ENCODE results near the gene CDH23.

CDH23 gene

DNA sequence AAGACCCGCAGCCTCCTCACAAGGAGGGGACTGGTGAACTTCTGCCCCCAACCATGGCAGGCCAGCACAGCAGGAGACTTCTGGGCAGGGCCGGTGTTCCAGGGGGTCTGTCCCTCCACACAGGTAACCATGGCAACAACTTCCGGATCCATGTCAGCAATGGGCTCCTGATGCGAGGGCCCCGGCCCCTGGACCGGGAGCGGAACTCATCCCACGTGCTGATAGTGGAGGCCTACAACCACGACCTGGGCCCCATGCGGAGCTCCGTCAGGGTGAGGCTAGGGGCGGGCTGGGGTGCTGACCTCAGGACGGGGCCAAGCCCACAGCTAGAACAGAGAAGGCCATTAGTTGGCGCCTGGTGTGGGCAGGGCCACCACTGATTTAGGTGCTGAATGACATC is 328.5 kb downstream of the CDH23 start:
- no peak for DNase-seq (ENCODE audit: low read depth)

DNA sequence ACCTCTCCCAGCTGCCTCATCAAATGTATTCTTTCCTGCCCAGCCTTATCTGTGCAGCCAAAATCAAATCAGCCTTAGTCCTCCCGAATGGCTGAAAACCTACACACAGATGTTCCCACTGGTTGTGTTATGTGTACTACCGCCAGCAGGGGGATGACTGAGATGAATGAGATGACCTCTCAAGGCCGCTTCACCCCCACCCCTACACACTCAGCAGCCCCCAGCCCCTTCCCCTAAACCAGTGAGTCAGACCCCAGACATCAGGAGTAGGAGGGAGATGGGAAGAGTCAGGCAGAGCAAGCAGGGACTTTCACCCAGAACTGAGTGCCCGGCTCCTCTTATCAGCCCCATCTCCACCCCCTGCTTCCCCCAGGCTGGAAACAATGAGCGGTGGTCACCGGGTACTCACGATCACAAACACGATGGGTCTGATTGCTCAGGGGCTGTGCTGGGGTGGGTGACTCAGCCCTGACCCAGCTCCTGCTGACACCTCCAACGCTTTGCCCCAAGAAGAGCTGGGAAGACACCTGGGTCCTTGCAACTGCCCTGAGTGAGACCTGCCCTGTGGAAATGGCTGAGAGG is 329.4 kb downstream of the CDH23 start:
- peak; percentile 68 for DNase-seq (ENCODE audit: low read depth)

DNA sequence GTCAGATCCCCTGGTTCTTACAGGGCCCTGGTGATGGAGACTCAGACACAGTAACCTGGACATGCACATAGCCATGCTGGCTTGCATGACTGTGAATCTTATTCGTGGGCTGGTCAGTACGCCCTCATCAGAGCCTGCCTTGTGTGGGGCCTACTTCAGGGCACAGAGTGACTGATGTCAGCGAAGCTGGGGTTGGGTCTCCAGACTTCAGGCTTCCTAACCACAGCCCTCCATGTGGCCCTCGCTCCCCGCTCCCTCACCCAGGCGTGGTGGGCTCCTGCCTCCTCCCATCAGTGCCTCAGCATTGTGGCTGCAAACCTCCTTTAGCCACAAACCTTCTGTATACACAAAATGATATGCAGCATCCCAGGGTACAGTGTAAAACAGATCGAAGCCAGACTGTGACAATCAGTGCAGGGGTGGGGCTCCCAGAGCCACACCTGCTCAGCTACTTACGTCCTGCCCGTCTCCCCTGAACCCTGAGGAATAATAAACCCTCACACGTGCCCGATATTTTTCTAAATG is 329.9 kb downstream of the CDH23 start:
- DNase-seq (ENCODE audit: low read depth): peak; percentile 44

DNA sequence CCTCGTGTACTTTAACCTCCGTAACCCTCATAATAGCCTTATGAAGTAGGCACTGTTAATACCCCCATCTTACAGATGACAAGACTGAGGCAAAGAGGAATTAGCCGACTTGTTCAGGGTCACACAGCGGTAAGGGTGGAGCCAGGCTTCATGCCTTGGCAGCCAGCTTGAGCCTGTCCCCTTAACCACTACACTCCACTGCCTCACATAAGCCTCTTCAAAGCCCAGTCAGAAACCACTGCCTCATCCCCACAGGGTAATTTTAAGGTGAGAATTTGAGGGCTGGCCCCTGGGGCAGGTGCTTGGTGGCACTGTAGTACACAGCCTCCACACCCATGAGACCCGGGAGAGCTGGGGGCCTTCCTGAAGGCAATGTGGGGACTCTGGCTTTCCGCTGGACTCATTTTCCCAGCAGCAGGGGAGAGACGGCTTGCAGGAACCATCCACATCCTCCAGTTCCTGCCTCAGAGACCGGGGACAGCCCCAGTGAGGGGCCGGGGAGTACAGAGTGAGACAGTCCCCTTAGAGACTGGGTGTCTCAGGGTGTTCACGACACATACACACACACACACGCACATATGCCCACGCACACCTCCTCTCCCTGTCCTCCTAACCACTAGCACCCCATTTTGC is 330.5 kb downstream of the CDH23 start:
- DNase-seq (ENCODE audit: low read depth): no peak

DNA sequence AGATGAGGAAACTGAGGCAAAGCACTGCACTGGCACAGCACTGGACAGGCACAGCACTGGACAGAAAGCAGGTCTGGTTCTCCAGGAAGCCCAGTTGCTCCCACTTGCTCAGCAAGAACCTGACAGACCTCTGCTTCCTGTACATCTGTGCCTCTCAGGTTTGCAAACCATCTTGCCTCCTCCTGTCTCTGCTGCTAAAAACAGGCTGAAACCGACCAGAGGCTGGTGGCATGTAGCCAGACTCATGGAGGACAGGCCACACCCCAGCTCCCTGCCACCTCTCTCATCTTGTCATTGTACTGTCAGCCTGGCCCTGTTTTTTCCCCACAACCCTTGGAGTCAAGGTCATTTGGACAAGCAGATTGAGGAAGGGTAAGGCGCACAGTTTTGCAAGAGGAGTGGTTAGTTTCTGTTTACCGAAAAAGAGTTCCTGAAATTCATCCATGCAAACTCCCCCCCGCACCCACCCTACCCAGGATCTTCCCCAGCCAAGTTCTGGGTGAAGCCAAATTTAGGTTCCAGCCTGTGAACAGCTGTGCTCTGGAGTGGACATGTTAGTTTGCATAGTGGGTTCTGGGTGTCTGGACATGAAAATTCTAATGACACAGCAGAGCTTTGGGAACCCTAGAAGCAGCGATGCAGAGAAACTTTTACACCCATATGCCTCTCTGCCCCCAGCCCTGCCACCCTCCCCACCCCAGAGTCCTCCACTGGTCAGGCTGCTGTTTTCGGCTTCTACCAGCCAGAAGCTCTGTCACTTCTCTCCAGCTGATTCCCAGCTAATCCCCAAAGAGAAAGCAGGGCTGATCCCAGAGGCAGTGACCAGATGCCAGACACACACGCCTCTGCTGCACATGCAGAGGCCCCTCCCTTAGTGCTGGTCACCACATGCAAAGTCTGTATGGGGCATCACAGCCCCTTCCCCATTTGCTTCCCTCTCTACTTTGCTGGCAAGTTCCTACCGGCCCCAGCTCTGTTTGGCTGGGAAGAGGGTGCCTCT is 331.3 kb downstream of the CDH23 start:
- DNase-seq (ENCODE audit: low read depth): no peak

DNA sequence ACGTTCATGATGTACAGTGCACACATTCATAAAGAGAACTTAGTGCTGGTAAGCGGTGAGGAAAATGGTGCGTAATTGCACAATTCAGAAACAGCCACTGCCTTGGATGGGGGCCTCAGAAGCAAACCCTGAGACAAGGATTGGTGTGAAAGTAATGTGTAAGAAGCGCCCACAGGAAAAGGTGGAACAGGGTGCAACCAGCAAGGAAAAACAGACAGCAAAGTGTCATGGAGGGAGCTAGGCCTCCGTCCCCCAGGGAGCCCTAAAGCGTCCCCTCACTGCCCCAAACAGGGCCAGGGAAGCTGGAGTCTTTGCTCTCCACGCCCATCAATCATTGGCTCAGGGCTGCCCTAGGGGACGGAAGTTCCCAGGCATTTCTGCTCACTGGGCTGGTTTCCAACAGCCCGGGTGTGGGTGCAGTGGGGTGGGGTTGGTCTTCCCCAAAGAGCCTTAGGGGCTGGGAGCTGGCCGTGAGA is 332.5 kb downstream of the CDH23 start:
- DNase-seq (ENCODE audit: low read depth): no peak

DNA sequence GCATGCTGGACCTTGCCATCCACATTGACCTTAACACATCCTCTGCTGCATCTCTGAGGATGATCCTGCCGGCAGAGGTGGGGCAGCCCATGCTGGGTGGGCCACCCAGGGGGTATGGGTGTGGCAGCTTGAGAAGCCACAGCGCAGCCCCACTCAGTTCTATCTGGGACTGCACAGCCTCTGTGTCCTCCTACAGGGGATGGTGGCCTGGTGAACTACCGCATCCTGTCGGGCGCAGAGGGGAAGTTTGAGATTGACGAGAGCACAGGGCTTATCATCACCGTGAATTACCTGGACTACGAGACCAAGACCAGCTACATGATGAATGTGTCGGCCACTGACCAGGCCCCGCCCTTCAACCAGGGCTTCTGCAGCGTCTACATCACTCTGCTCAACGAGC is 335.1 kb downstream of the CDH23 start:
- no peak for DNase-seq (ENCODE audit: low read depth)

DNA sequence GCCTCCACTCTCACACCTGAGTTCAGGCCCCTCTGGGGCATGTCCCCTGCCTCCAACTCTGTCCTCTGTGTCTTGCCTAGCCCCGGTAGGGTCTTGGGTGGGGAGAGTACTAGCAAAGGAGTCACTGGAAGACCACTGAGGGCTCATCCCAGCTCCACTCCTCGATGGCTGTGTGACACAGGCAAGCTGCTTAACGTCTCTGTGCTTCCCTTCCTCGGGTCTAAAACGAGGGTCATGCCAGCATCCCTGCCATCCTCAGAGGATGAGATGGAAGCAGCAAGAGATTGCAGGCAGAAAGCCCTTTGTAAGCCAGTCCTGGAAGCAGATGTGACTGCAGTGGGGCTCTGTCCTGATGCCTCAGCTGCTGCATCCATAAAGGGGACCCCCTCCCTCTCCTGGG is 338.1 kb downstream of the CDH23 start:
- DNase-seq (ENCODE audit: low read depth): no peak

DNA sequence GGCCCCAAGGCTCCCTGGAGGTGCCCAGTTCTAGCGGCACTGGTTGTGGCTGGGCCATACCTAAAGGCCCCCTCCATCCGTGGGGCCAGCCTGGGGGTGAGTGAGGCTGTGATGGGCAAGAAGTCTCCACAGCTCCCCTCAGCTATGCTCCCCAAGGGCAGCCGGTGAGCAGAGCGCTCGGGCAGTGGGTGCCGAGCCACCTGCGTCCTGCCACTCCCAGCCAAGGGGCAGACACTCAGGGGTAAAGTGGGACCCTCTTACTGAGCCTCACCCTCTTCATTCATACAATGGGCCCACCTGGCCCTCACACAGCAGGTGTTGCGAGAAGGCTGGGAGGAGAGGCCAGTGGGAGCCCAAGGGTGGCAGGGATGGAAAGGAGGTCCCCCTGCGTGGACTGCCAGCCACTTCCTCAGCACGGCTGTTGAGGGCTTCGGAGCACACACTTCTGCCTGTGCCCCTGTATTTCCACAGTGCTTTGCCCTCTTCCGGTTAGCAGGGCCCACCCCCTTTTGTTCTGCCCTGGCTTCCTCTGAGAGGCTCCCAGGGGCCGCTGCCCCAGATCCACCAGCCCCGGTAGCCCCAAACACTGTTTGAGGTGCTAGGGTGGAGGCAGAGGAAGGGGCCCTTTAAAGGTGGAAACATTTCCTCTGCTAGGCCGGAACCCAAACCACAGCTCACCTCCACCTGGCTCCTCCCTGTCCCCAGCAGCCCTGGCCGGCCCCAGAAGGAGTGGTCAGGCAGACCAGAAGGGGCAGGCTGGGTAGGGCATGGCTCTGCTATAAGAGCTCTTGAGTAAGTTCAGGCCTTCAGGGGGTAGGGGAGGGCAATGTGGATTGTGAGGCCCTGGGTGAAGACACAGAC is 339.2 kb downstream of the CDH23 start:
- peak; percentile 42 for DNase-seq (ENCODE audit: low read depth)

DNA sequence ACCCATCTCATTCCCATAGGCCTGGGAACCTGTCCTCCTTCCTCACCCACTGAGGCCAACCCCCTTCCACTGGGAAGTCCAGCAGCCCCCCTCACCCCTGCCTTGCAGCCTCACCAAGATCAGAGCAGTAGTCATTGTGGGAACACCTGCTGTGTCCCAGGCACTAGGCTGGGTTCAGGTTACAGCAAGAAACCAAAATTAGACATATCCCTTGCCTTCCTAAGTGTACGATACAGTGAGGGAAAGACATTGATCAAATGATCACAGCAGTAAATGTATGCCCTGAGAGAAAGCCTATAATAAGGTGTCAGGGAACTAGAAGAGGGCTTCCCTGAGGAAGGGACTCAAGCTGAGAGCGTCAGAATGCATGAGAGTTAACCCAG is 339.8 kb downstream of the CDH23 start:
- DNase-seq (ENCODE audit: low read depth): no peak

DNA sequence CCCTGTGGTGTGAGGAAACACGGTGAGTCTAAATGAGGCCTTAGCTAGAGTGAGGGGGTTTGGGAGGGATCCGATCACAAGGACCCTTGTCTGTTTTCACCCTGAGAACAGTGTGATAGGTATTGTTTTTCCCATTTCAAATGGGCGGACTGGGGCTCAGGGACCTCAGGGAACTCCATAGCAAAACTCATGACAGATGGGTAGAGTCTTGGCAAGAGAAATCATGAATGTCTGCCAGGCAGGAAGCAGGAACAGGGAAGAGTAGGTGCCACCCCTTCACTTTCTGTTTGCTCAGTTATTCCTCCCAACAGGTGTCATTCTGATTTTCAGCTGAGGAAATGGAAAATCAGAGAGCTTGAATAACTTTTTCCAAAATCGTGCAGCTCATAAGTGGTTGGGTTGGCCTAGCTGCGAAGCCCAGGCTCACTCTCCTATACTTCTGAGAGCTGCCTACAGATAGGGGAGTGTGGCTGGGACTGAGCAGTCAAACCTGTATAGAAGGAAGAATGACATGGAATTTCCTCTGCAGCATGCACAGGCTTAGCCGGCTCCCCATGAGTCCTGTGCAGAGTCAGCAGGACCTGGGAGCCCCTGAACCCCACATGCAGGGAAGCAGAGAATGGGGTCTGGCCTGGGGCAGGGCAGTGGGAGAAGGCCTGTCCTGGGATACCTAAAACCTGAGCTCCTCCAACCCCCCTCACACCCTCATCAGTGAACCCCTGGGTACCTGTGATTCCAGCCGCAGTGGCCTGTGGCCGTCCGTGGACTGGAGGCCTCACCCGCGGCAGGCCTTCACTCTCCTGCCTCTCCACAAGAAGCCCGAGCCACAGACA is 340.5 kb downstream of the CDH23 start:
- DNase-seq (ENCODE audit: low read depth): no peak

DNA sequence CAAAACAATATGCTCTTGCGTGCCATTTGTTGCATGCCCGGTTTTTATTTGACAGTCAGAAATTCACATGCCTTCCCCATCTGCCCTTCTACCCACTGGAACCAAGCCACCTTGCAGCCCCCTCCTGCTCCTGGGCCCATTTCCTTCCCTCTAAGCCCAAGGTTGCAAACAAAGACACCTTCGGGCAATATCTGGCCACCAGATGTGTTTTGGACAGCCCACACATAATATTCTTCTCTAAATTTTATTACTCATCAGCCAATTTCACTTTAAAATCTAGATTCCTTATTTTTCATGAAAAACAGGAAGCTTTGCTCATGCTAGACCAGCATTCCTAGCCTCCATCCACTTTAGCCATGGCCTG is 341.1 kb downstream of the CDH23 start:
- DNase-seq (ENCODE audit: low read depth): no peak

DNA sequence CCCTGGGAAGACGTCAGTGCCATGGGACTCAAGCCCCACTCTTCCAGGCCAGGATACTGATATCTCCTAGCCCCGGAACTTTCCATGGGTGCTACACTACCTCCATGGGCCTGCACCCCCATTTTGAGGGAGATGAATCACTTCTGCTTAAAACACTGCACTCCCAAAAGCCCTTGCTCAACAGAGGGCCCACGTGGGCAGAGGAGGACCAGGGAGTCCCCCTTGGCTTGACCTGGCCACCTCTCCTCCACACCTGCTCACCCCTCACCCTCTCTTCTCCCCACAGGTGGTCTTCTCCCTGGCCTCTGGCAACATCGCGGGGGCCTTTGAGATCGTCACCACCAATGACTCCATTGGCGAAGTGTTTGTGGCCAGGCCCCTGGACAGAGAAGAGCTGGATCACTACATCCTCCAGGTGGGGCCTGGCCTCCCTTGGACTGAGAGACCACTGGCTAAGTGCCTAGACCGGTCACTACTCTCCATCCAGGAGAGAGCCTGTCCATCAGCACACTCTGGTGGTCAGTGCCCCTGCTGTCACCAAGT is 342.7 kb downstream of the CDH23 start:
- DNase-seq (ENCODE audit: low read depth): no peak

DNA sequence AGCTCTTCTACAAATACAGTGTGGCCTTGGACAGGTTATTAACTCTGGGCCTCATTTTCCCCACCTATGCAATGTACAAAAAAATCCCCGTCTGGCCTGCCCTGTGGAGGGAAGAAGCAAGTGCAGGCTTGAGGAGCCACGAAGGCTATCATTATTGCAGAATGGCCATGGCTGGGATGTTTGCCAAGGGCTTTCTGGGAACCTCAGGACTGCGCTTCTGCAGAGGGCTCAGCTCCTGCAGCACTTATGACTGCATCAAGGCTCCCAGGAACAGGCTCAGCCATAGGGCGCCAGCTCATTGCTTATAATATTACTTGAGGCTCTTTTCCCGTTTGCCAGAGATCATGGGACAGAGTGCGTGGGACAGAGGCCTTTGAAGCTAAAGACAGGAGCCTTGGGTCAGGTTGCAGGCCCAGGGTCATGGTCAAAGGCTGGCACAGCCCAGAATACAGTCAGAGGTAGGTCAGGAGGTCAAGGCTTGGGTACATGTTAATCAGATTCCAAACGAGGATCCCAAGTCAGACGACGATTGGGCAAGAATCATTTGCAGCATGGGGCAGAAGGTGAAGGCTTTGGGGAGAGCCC is 343.4 kb downstream of the CDH23 start:
- no peak for DNase-seq (ENCODE audit: low read depth)

DNA sequence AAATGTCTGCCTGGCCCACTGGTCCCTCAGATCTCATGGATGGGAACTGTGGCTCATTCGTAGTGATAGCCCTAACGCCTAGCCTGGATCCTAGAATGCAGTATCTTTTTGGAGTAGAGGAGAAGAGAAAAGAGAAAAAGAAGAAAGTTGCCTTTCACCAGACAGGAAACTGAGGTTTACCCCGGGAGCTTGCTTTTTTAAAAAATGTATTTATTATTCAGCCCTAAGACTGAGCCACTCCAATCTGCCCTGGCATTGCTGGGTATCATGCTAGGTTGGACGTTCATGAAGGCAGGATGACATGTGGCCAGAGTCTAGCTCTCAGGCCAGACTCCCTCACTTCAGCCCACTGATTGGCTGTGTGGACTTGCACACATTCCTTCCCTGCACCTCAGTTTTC is 344.3 kb downstream of the CDH23 start:
- no peak for DNase-seq (ENCODE audit: low read depth)

DNA sequence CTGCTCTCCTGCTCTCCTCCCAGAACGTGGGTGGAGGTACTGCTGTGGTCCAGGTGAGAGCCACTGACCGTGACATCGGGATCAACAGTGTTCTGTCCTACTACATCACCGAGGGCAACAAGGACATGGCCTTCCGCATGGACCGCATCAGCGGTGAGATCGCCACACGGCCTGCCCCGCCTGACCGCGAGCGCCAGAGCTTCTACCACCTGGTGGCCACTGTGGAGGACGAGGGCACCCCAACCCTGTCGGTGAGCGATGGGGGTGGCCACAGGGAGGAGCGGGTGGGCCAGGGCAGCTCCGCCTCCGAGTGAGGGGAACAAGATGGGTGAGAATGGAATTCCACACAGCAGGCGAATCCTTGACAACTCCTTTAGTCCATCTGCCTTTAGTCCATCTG is 345.0 kb downstream of the CDH23 start:
- no peak for DNase-seq (ENCODE audit: low read depth)

DNA sequence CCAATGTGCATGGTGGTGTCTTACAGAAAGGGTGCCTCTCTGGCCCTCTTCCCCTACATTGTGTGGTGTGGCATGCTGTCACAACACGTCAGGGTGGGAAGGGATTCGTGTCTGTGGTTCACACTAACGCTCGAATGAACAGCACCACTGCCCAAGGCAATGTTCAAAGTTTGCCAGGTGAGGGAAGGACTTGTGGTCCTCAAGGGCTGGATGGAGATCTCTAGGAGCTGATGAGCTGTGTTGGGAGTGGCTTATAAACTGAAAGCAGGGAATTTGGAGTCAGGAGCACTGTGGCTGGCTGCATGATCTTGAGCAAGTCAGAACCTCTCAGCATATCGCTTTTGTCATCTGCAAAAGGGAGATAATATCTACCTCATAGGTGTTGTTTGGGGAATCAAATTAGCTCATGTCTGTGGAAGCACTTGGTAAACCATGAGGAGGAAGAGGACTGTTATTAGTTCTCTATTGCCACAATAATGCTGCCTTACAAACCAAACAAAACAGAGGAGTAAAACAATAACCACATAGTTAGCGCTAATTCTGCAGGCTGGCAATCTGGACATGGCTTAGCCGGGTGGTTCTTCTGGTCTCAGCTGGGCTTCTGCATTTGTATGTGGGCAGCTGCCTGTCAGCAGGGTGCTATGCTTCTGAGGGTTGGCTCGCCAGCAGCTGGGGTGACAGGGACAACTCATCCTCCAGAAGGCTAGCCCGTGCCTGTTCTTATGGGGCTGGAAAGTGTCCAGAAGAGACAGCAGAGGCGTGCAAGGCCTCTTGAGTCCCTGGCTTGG is 345.8 kb downstream of the CDH23 start:
- DNase-seq (ENCODE audit: low read depth): no peak

DNA sequence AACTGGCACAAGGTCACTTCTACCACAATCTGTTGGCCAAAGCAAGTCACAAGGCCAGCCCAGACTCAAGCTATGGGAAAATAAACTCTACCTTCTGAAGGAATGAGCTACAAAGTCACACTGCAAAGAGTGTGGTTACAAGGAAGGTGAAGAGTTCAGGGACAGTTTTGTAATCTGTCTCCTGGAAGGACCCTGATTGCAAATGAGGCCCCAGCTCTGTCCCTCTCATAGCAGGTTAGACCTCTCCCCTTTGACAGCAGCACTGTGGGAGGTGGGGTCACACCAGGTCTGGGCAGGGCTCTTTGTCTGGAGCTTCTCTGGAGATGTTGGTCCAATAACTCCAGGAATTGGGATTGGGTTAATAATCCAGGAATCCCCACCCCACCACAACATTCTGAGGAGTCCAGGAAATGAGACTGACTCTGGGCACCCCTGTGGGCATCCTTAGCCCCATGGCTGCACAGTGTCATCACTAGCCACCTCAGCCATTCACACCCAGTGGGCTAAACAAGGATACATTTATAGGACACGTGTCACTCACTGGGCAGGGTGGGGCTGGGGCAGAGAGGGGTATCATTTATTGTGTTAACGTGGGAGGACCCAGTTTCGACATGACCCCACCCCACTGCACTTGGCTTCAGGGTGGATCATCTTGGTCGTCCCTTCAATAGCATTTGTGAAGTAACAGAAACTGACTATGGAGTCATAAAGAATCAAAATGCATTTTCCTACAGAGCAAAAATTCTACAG is 346.5 kb downstream of the CDH23 start:
- DNase-seq (ENCODE audit: low read depth): no peak

DNA sequence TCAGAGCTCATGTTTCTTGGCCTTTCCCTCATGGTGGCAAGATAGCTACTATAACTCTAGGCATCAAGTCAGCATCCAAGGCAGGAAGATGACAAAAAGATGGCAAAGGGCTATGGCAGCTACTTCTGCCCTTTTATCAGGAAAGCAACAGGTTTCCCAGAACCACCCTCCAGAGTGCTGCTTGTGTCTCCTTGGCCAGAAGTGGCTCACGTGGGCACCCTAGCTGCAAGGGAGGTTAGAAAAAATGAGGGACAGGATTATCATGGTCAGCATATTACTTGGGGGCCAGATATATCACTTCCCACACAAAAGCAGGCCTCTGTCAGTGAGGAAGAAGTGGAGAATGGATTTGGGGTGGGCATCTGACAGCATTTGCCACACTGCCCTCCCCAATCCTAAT is 347.1 kb downstream of the CDH23 start:
- no peak for DNase-seq (ENCODE audit: low read depth)

All from stimulated activated CD8-positive, alpha-beta memory T cell treated with anti-CD3 and anti-CD28 coated beads, Interleukin-4, amount 100 ng/mL, for 24 hours (primary cell).